HG02763 (cell line): ENCODE measurements around the gene NOL12.

Experiments
- ATAC-seq: cut with Tn5 transposase; IDR thresholded peaks from one replicate; pipeline ENCODE4 v1.9.1; 2021; ENCODE audit warnings: mild to moderate bottlenecking, moderate library complexity; ENCODE audit not compliant: unreplicated experiment

Gene NOL12

DNA sequence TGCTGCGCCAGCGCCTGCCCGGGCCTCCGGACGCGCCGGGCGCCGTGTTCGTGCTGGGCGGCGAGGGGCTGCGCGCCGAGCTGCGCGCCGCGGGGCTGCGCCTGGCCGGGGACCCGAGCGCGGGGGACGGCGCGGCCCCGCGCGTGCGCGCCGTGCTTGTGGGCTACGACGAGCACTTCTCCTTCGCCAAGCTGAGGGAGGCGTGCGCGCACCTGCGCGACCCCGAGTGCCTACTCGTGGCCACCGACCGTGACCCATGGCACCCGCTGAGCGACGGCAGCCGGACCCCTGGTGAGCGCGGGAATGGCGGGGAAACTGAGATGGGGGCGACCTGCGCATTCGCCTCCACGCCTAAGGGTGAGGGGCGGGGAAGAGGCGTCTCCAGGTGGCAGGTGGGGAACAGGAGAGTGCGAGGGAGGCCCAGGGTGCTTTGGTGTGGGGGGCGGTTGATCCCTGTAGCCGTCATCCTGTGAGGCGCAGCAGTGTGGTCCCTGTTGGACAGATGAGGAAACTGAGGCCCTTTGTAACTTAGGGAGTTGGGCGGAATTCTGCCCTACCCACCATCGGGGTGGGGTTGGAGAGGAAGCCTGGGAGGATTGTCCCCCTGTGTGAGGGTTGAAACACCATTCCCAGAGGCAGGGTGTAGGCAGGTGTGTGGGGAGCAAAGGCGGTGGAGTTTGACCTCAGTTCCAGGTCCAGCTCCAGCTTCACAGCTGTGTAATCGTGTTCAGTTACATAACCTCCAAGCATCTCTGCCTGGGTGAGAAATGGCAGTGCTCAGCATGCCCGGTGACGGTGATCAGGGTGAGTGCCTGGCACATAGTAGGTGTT is 26.9 kb upstream of the NOL12 start:
- peak; percentile 7 for ATAC-seq

DNA sequence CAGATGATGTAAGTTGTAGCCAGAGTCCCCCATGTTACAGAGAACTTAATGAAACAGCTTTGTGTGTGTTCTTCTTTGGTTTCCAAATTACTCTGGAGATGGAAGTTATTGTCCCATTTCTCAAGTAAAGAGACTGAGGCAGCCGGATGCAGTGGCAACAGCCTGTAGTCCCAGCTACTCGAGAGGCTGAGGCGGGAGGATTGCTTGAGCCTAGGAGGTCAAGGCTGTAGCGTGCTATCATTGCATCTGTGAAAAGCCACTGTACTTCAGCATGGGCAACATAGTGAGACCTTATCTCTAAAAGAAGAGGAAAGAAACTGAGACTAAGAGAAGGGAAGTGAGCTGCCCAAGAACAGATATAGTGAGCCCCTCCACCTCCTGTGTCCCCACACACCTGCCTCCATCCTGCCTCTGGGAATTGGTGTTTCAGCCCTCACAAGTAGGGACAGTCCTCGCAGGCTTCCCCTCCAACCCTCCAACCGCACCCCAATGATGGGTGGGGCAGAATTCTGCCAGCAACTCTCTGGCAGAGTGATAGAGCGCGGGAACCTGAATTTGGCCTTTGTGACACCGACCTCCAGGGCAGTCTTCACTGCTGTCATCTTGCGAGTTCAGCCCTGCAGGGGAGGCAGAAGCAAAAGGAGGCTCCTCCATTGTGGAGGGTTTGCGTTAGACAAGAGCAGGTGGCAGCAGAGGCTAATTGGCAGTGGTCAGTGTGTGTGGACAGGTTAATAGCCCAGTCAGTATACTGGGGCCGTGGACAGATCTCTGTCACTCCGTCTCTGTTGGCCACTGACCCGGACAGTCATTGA is 26.0 kb upstream of the NOL12 start:
- no peak for ATAC-seq

- no peak for ATAC-seq
Measured at GRCh38 chr22:37660709-37661045, 25.5 kb upstream of the NOL12 start.

DNA sequence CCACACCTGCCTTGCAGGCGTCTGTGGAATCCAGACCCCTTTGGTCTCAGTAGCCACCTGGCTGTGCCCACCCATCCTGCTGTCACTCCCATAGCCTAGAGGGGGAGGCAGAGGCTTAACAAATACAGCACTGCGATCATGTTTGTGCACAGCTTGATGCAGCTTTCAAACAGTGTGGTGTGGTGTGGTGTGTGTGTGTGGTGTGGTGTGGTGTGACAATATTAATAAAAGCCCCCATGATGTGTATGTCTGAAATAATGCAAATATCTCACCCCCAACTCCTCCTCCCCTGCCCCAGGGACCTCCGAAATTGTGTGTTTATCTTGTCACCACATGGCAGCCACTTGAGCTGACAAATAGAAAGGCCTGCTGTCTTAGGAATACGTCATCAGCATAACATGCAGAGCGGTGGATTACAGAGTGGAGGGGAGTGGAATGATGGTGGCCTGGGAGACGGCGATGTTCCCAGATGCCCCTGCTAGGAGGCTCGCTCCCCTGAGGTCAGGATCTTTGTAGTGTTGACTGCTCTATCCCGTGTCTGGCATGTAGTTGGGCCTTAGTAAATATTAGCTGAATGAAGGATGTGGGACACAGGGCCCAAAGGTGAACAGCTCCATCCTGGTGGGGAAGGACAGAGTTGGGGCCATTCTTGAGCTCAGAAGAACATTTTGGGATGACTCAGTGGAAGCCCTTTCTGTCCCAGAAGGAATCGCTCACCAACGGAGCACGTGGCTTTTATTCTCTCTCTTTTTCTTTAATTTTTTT is 24.8 kb upstream of the NOL12 start:
- ATAC-seq = no peak

GRCh38 chr22:37662039-37662438 is 24.1 kb upstream of the NOL12 start:
- ATAC-seq = no peak

DNA sequence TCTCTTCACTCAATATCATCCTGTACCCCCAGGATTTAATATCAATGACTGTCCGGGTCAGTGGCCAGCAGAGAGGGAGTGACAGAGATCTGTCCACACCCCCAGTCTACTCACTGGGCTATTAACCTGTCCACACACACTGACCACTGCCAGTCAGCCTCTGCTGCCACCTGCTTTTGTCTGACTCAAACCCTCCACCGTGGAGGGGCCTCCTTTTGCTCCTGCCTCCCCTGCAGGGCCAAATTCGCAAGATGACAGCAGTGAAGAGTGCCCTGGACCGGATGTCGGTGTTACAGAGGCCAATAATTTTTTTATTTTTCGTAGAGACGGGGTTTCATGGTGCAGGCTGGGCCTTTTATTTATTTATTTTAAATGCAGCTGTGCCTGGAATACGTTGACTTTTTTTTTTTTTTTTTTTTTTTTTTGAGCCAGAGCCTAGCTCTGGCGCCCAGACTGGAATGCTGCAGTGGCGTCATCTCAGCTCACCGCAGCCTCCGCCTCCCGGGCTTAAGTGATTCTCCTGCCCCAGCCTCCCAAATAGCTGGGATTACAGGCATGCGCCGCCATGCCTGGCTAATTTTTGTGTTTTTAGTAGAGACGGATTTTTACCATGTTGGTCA is 22.5 kb upstream of the NOL12 start:
- no peak for ATAC-seq

GRCh38 chr22:37664249-37665101 is 21.7 kb upstream of the NOL12 start:
- no peak for ATAC-seq

GRCh38 chr22:37665487-37665886 is 20.7 kb upstream of the NOL12 start:
- no peak for ATAC-seq

GRCh38 chr22:37669586-37669985 is 16.6 kb upstream of the NOL12 start:
- no peak for ATAC-seq

GRCh38 chr22:37672206-37672919 is 13.8 kb upstream of the NOL12 start:
- ATAC-seq = no peak

DNA sequence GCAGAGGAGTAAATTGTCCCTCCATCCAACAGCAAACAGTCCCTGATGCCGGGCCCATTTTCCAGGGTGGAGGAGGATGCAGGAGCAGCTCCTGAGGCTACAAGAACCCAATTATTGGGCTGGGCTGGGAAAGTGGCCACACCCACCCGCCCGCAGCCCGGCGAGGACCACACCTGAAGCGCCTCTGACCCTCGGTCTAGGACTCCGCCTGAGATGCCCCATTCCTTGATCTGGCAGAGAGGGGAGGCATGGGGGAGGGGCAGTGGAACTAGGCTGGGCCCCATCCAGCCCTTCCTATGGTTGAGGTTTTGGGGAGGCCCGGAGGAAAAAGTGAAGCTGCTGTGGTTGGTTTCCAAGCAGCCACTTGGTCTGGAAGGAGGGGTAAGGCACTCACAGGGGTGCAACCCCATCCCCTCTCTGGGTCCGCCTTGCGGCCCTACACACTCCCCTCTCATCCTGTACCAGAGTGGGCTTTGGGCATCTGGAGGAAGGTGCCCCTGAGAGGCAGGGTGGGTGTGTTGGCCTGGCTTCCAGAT is 13.2 kb upstream of the NOL12 start:
- ATAC-seq = no peak

DNA sequence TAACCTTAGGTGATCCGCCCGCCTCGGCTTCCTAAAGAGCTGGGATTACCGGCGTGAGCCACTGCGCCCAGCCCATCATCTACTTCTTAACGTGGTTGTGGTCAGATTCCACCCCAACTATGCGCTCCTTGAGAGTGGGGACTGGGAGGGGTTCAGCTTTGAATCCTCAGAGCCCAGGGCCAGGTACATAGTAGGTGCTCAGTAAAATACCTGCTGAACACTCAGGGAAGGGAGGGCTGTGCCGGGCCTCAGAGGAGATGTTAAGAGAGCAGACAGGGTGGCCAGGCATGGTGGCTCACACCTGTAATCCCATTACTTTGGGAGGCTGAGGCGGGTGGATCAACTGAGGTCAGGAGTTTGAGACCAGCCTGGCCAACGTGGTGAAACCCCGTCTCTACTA is 11.9 kb upstream of the NOL12 start:
- no peak for ATAC-seq

DNA sequence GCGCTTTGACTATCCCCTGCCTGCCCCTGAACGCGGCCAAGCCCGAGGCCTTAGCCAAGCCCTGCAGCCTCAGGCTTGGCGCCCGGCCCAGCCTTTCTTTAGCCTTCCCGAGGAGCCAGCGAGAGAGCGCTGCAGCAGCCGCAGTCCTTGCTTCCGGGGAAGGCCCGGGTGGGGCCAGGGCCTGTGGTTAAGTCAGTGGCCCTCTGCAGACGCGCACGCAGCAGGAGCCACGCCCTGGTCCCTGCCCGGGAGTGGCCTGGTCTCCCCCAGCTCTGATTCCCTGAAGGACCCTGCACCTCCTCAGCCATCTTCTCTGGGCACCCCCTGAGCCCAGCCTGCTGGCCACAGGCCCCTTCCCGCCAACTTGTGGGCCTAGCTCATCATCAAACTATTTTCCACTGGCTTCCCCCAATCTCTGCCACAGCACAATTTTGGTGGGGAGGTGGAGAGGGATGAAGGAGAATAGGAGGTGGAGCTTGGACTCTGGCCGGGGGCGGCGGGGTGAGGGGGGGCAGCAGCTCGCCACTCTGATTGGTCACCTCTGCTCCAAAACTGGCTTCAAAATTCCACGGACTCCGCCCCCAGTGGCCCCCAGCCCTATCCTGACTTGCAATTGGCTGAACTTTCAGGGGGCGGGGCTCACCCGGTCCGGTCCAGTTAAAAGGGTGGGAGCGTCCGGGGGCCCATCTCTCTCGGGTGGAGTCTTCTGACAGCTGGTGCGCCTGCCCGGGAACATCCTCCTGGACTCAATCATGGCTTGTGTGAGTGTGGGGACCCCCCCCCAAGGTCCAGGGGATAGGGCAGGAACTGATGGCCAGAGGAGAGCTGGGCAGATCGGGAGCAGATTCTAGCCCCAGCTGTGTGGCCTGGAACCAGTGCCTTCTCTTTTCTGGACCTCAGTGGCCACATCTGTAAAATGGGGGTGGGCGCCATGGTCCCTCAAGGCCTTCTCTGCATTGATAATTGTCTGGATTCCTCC is 10.9 kb upstream of the NOL12 start, which contains the start of gene LGALS1:
TSS of gene LGALS1 (plus strand) at position 686 of the 979 bp plus-strand sequence. CDS start at position 753, 67 bp downstream.
- peak; percentile 44 for ATAC-seq

GRCh38 chr22:37675930-37676735 is 10.0 kb upstream of the NOL12 start:
- ATAC-seq = no peak

DNA sequence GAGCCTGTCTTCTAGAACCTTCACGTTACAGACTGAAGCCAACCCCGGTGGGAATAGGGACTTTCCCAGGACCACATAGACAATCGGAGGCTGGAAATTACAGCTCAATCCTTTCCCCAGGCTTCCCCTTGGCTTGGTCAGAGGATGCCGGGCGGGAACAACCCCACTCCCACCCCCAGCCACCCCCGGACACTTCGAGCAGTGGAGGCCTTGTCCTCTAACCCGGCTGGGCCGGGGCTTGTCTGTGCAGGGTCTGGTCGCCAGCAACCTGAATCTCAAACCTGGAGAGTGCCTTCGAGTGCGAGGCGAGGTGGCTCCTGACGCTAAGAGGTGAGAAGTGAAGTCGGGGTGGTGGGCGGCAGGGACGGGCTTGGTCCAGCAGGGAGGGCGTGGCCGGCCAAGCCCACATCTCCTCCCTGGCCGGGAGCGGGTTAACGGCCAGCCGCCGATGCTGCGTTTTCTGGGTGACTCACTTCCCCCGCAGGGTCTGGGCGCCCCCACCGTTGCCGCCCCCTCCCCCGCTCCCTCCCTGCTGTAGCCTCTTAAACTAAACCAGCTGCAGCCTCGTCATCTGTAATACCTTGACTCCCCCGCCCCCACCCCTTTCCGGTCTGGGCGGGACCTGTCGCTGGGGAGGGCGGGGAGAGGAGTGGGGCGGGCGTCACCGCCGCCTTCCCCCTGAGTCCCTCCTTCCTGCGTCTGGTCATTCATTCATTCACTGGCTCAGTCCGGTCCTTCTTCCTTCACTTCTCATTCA is 9.2 kb upstream of the NOL12 start:
- ATAC-seq = peak; percentile 50

GRCh38 chr22:37677493-37677974 is 8.6 kb upstream of the NOL12 start:
- no peak for ATAC-seq
